Left lung (tissue), 10 donors: ENCODE data around the gene IGLL1. TPM values are rescaled to one million over a fixed set of nuclear protein-coding genes. Genes with fewer than 3 reads are reported as not detected.
A peak's percentile ranks its signal among the peaks of the same experiment; 100 is the strongest.

Experiments
- ATAC-seq: fragments of 200-7000 bp; cut with Tn5 transposase; one replicate; pipeline ENCODE4 v1.9.1; 2020; ENCODE audit warnings: moderate library complexity
- DNase-seq, 4 donors: peaks; one replicate each; pipeline ENCODE4 v3.0.0-alpha.2; 2013 to 2020
- H3K27ac ChIP-seq, 2 donors: fragments of 200-600 bp; sonication (generic) in 1 of 2; one replicate each; pipeline versions ENCODE4 v1.5.0 to v1.8.0; 2020 to 2021
- H3K27me3 ChIP-seq, 2 donors: fragments of 200-600 bp; sonication (generic) in 1 of 2; one replicate each; pipeline versions ENCODE4 v1.5.0 to v1.8.0; 2020 to 2021
- H3K36me3 ChIP-seq, 2 donors: fragments of 200-600 bp; sonication (generic) in 1 of 2; one replicate each; pipeline versions ENCODE4 v1.5.0 to v1.8.0; 2020 to 2021
- H3K4me1 ChIP-seq, 2 donors: fragments of 200-600 bp; one replicate each; pipeline ENCODE4 v1.8.0; 2021
- H3K4me3 ChIP-seq, 2 donors: fragments of 200-600 bp; sonication (generic) in 1 of 2; one replicate each; pipeline versions ENCODE4 v1.5.0 to v1.8.0; 2020 to 2021; ENCODE audit warnings: mild to moderate bottlenecking in 1 of 2
- H3K9me3 ChIP-seq, 2 donors: fragments of 200-600 bp; sonication (generic) in 1 of 2; one replicate each; pipeline versions ENCODE4 v1.5.0 to v1.8.0; 2020 to 2021
- intact Hi-C, 2 donors: fragments of 100-400 bp; cut with DNase I; formaldehyde crosslinking; loops; one replicate each; pipeline versions ENCODE4 v1.11.2 to v1.14.2; 2022
- polyA plus RNA-seq, 6 donors: library from polyadenylated mRNA; unstranded; fragments of 120-200 nt; gene quantifications; one replicate each; pipeline ENCODE4 v1.2.1, GENCODE V29; 2013; ENCODE audit not compliant: insufficient read length in 6 of 6
- total RNA-seq, 2 donors: library from RNA; stranded (reverse); fragmentation: NEBNext Ultra II Directional; extraction: Animal tissue kit (Norgen Biotek cat#: 25700); gene quantifications; one replicate each; pipeline ENCODE4 v1.2.1, GENCODE V29; 2021
- TF ChIP-seq, protein P1 (sequence below), 2 donors: fragments of 200-600 bp; sonication (generic) in 1 of 2; IDR thresholded peaks; one replicate each; pipeline versions ENCODE4 v1.5.0 to v1.8.0; 2021; ENCODE audit warnings: antibody characterized with exemption in 2 of 2
- donor health status: DM: no; HTN: yes; CAD: no.
- donor health status: DM: no; HTN: no; CAD: no.

The IGLL1 gene
- total and polyA plus RNA-seq, 8 donors, result 0.39 to 1.6 (median 0.55) TPM; not detected in 2

DNA sequence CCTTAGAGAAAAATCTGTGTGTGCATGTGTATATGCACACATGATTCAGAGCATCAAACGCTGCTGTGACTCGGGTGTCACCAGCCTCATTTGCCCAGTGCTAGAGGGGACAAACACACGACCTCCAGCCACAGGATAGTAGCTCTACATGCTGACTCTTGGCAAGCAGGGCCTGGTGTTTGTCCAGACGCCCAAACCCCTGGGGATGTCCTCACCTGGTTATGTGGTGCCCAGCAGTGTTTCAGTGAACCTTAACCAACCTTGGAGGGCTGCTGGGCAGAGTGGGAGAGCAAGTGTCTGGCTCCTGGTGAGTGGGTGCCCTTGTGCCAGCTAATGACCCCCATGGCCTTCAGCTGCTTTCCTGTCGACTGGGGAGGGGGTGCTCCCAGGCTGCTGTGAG lies 26.7 kb downstream of the IGLL1 start:
- intact Hi-C loops, result no loop called here
- H3K27ac ChIP-seq, result no peak overlapping the region
- H3K27me3 ChIP-seq, result peaks cover 0 to 36% of the 10 kb centered on the region in 2 donors
- H3K9me3 ChIP-seq, result no peaks in the 10 kb centered on the region
- ATAC-seq, result no peak
- H3K36me3 ChIP-seq, result no peaks in the 10 kb centered on the region
- H3K4me1 ChIP-seq, result no peaks in the 10 kb centered on the region
- TF ChIP-seq, protein P1, sequence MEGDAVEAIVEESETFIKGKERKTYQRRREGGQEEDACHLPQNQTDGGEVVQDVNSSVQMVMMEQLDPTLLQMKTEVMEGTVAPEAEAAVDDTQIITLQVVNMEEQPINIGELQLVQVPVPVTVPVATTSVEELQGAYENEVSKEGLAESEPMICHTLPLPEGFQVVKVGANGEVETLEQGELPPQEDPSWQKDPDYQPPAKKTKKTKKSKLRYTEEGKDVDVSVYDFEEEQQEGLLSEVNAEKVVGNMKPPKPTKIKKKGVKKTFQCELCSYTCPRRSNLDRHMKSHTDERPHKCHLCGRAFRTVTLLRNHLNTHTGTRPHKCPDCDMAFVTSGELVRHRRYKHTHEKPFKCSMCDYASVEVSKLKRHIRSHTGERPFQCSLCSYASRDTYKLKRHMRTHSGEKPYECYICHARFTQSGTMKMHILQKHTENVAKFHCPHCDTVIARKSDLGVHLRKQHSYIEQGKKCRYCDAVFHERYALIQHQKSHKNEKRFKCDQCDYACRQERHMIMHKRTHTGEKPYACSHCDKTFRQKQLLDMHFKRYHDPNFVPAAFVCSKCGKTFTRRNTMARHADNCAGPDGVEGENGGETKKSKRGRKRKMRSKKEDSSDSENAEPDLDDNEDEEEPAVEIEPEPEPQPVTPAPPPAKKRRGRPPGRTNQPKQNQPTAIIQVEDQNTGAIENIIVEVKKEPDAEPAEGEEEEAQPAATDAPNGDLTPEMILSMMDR (IDR thresholded peaks at IDR 0.05), result no peak
- no peak overlapping the region for H3K4me3 ChIP-seq
- peak in 1 of 4 donors; percentile 10 for DNase-seq

- ATAC-seq (no peak), DNase-seq (no peak)
- intact Hi-C loops, result no loop called here
- H3K36me3 ChIP-seq, result no peaks in the 10 kb centered on the region
- TF ChIP-seq, protein P1 (IDR thresholded peaks at IDR 0.05), result no peak
- no peak overlapping the region for H3K4me3 ChIP-seq
- H3K9me3 ChIP-seq, result peaks cover 0 to 6% of the 10 kb centered on the region in 2 donors
- no peak overlapping the region for H3K27ac ChIP-seq
- peaks cover 0 to 36% of the 10 kb centered on the region in 2 donors for H3K27me3 ChIP-seq
- H3K4me1 ChIP-seq, result no peaks in the 10 kb centered on the region
Observed at GRCh38 chr22:23552573-23552972, 27.5 kb downstream of the IGLL1 start.

GRCh38 chr22:23551385-23551784 lies 28.7 kb downstream of the IGLL1 start:
- no peak for ATAC-seq

DNA sequence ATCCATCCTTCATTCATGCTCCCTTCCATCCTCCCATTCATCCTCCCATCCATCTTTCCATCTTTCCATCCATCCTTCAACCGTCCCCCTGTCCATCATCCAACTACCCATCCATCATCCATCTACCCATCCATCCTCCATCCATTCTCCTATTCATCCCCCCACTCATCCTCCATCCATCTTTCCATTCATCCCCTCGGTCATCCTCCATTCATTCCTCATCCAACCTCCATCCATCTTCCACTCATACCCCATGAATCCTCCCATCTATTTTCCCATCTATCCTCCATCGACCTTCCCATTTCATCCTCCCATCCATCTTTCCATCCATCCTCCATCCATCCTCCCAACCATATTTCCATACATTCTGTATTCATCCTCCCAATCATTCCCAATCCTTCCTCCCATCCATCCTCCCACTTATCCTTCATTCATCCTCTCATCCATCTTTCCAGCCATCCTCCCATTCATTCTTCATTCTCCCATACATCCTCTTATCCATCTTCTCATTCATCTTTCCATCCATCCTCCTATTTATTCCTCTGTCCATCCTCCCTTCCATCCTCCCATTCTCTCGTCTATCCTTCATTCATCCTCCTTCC lies 29.9 kb downstream of the IGLL1 start:
- Histone ChIP-seq H3K36me3 (no peaks in the 10 kb centered on the region), H3K4me3 (no peak overlapping the region), H3K4me1 (no peaks in the 10 kb centered on the region), H3K27me3 (peaks cover 0 to 17% of the 10 kb centered on the region in 2 donors), H3K9me3 (peaks cover 0 to 14% of the 10 kb centered on the region in 2 donors), H3K27ac (no peak overlapping the region)
- ATAC-seq (no peak), DNase-seq (no peak)
- intact Hi-C loops, result no loop called here
- TF ChIP-seq, protein P1 (IDR thresholded peaks at IDR 0.05), result no peak

More at GRCh38 chr22:23551385-23551784, 28.7 kb downstream of the IGLL1 start:
- peaks cover 0 to 28% of the 10 kb centered on the region in 2 donors for H3K27me3 ChIP-seq
- H3K4me3 ChIP-seq, result no peak overlapping the region
- no peaks in the 10 kb centered on the region for H3K4me1 ChIP-seq
- DNase-seq, result no peak
- H3K36me3 ChIP-seq, result no peaks in the 10 kb centered on the region
- TF ChIP-seq, protein P1 (IDR thresholded peaks at IDR 0.05), result no peak
- no peak overlapping the region for H3K27ac ChIP-seq
- intact Hi-C loops, result no loop called here
- H3K9me3 ChIP-seq, result peaks cover 0 to 14% of the 10 kb centered on the region in 2 donors

GRCh38 chr22:23549198-23549595 lies 30.9 kb downstream of the IGLL1 start:
- ATAC-seq, result no peak
- intact Hi-C loops, result loop anchor here in 1 of 2 donors (10.0 kb wide), 1 partner anchor 296 kb away; no protein-coding TSS in a partner anchor

More at GRCh38 chr22:23549198-23549595, 30.9 kb downstream of the IGLL1 start:
- Histone ChIP-seq H3K27ac (no peak overlapping the region), H3K36me3 (no peaks in the 10 kb centered on the region), H3K27me3 (peaks cover 0 to 7% of the 10 kb centered on the region in 2 donors), H3K4me3 (no peak overlapping the region), H3K9me3 (peaks cover 0 to 14% of the 10 kb centered on the region in 2 donors), H3K4me1 (no peaks in the 10 kb centered on the region)
- TF ChIP-seq, protein P1 (IDR thresholded peaks at IDR 0.05), result no peak
- DNase-seq, result peak in 1 of 4 donors; percentile 38
